ENCODE results near the gene GPR176.

Gene GPR176

DNA sequence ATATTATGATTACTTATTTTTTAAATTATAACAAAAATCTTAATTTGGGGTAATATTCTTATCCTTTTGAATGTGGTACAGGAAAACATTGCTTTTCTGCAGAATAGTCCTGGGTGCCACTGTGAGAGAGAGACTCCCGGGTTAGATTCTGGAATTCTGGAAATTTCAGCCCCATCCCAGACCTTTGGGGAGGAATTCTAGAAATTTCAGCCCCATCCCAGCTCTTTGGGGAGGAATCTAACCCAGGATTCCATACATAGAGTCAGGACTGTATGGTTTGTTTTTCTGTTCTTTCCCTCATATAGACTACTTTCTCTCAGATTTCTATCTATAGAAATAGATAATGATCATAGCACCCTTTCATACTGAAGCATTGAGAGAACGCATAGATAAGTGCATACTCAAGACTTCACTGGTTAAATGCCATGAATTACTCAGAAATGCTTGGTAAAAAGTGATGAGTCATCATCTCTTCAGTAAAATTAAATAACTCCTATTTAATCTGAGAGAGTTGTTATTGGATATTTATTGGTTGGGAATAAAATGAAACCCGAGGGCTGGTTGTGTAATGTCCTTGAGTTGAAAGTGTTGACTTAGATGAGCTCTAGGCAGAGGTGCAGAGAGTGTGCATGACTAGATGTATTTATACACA lies 22.2 kb upstream of the GPR176 start:
- no peak for TF ChIP-seq CTCF (IDR thresholded peaks at IDR 0.05; ENCODE audit: insufficient read depth, low read length, poor library complexity, severe bottlenecking)
- no peak for DNase-seq (ENCODE audit: extremely low read depth, insufficient read length)
- Histone ChIP-seq H3K36me3 (ENCODE audit: control insufficient read depth, insufficient read depth, low read length) (peaks cover 4% of the 10 kb centered on the region), H3K27me3 (replicated peaks; ENCODE audit: control insufficient read depth, insufficient read depth, low read length) (no peaks in the 10 kb centered on the region), H3K4me3 (replicated peaks; ENCODE audit: low read depth, low read length) (no peak overlapping the region)

DNA sequence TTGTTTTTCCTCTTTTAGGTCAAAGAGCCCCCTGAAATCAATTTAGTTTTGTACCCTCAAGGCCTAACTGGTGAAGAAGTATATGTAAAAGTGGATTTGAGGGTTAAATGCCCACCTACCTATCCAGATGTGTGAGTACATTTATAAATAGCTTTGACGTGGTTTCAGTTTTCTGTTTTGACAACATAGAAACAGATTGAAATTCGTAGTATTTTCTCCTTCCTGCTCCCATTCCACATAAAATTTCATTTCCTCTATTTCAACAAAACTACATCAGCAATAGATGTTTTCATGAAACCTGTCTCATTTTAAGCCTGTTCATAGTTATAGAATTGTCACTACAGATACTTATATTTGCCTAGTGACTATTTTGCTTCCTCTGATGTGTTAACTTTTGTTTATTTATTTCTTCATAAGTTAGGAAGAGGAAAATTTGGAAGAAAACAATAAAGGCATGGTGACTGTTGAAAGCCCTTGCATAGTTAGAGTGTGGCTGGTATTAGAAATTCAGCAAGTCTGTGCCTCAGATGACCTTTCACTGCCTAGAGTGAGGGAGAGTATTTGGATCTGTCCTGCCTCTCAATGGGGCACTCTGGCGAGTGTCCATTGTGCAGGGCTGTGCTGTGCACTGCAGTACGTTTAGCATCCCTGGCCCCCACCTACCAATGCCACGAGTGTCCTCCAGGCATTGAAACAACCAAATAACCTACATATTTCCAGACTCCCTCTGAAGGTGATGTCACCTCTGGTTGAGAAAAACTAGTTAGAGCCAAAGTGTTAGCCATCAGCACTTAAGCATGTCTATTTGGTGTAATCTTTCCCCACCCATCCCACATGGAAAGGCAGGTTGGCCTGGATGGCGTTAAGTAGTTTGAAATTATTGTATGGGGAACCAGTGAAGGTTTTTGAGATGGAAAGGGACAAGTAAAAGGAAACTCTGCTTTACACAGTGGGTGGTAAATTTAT lies 19.7 kb upstream of the GPR176 start:
- no peaks in the 10 kb centered on the region for H3K27me3 ChIP-seq (replicated peaks; ENCODE audit: control insufficient read depth, insufficient read depth, low read length)
- TF ChIP-seq CTCF (IDR thresholded peaks at IDR 0.05; ENCODE audit: insufficient read depth, low read length, poor library complexity, severe bottlenecking): no peak
- DNase-seq (ENCODE audit: extremely low read depth, insufficient read length): peak; percentile 47
- H3K36me3 ChIP-seq (ENCODE audit: control insufficient read depth, insufficient read depth, low read length): peaks cover 2% of the 10 kb centered on the region
- no peak overlapping the region for H3K4me3 ChIP-seq (replicated peaks; ENCODE audit: low read depth, low read length)

GRCh38 chr15:39937696-39938095 lies 17.6 kb upstream of the GPR176 start:
- no peak for TF ChIP-seq CTCF (IDR thresholded peaks at IDR 0.05; ENCODE audit: insufficient read depth, low read length, poor library complexity, severe bottlenecking)
- DNase-seq (ENCODE audit: extremely low read depth, insufficient read length): no peak
- Histone ChIP-seq H3K36me3 (ENCODE audit: control insufficient read depth, insufficient read depth, low read length) (peaks cover 2% of the 10 kb centered on the region; the same call in 1 of the 2 replicates), H3K4me3 (replicated peaks; ENCODE audit: low read depth, low read length) (no peak overlapping the region), H3K27me3 (replicated peaks; ENCODE audit: control insufficient read depth, insufficient read depth, low read length) (no peaks in the 10 kb centered on the region)

GRCh38 chr15:39936681-39937080 lies 16.6 kb upstream of the GPR176 start:
- no peaks in the 10 kb centered on the region for H3K27me3 ChIP-seq (replicated peaks; ENCODE audit: control insufficient read depth, insufficient read depth, low read length)
- no peak for DNase-seq (ENCODE audit: extremely low read depth, insufficient read length)
- no peak for TF ChIP-seq CTCF (IDR thresholded peaks at IDR 0.05; ENCODE audit: insufficient read depth, low read length, poor library complexity, severe bottlenecking)
- H3K36me3 ChIP-seq (ENCODE audit: control insufficient read depth, insufficient read depth, low read length): peaks cover 2% of the 10 kb centered on the region; the same call in 1 of the 2 replicates
- no peak overlapping the region for H3K4me3 ChIP-seq (replicated peaks; ENCODE audit: low read depth, low read length)

GRCh38 chr15:39936187-39936586 lies 16.1 kb upstream of the GPR176 start:
- no peak for TF ChIP-seq CTCF (IDR thresholded peaks at IDR 0.05; ENCODE audit: insufficient read depth, low read length, poor library complexity, severe bottlenecking)
- Histone ChIP-seq H3K4me3 (replicated peaks; ENCODE audit: low read depth, low read length) (no peak overlapping the region), H3K27me3 (replicated peaks; ENCODE audit: control insufficient read depth, insufficient read depth, low read length) (no peaks in the 10 kb centered on the region), H3K36me3 (ENCODE audit: control insufficient read depth, insufficient read depth, low read length) (peaks cover 2% of the 10 kb centered on the region; the same call in 1 of the 2 replicates)
- DNase-seq (ENCODE audit: extremely low read depth, insufficient read length): no peak

Measured in GM06990 (cell line).